Adrenal gland (tissue), 12 donors: ENCODE data around the gene THAP4. TPM values are rescaled to one million over a fixed set of nuclear protein-coding genes. Genes with fewer than 3 reads are reported as not detected.

ENCODE experiments used
- DNase-seq, 7 donors: peaks; one replicate each; pipeline ENCODE4 v3.0.0-alpha.2; 2019 to 2020
- H3K27ac ChIP-seq, 5 donors: fragments of 200-600 bp; sonication (generic) in 4 of 5; 1 replicate in 3 of 5; 2 replicates in 2 of 5; pipeline versions ENCODE4 v1.5.1 to v1.8.0; 2016 to 2020; ENCODE audit warnings: mild to moderate bottlenecking in 1 of 5
- H3K27me3 ChIP-seq: fragments of 200-600 bp; 2 replicates; pipeline ENCODE4 v1.8.0; 2021
- H3K36me3 ChIP-seq, 2 donors: fragments of 200-600 bp; replicated peaks in 1 of 2; 1 replicate in 1 of 2; 2 replicates in 1 of 2; pipeline versions ENCODE4 v1.5.1 to v1.8.0; 2018 to 2022
- H3K4me1 ChIP-seq, 2 donors: fragments of 200-600 bp; replicated peaks in 1 of 2; 1 replicate in 1 of 2; 2 replicates in 1 of 2; pipeline versions ENCODE4 v1.5.1 to v1.8.0; 2018 to 2021
- H3K4me3 ChIP-seq, 4 donors: fragments of 200-600 bp; sonication (generic) in 3 of 4; one replicate each; pipeline ENCODE4 v1.5.1; 2016 to 2018
- H3K9me3 ChIP-seq, 3 donors: fragments of 200-600 bp; sonication (generic) in 1 of 3; replicated peaks in 1 of 3; 1 replicate in 2 of 3; 2 replicates in 1 of 3; pipeline versions ENCODE4 v1.5.1 to v1.8.0; 2016 to 2021
- CTCF ChIP-seq, 6 experiments: fragments of 450-650 bp in 4 of 6; fragments of 200-600 bp in 2 of 6; sonication (generic) in 1 of 6; IDR thresholded peaks; 1 replicate in 5 of 6; 2 replicates in 1 of 6; pipeline versions ENCODE4 v1.5.1 to v1.8.0; 2016 to 2021; ENCODE audit warnings: antibody characterized with exemption in 6 of 6, mild to moderate bottlenecking in 2 of 6, moderate library complexity in 1 of 6
- POLR2A ChIP-seq, 2 donors: fragments of 450-650 bp; IDR thresholded peaks; one replicate each; pipeline ENCODE4 v1.6.1; 2017; ENCODE audit warnings: antibody characterized with exemption in 2 of 2, mild to moderate bottlenecking in 2 of 2, moderate library complexity in 1 of 2
- WGBS, 4 donors: extraction: QIAGEN DNeasy Blood & Tissue Kit in 2 of 4; methylation state at CpG; one replicate each; pipeline versions ENCODE4 v1.1.5 to v1.1.7; 2013 to 2017; 5-methylcytosine and 5-hydroxymethylcytosine counted together
- intact Hi-C, 2 donors: fragments of 100-400 bp; cut with DNase I; formaldehyde crosslinking; loops; one replicate each; pipeline versions ENCODE4 v1.14.1 to v1.15.0; 2022 to 2023
- polyA plus RNA-seq, 3 donors: library from polyadenylated mRNA; stranded (reverse); fragments of 200-250 nt in 2 of 3; fragments of 350-450 nt in 1 of 3; fragmentation: Illumina TruSeq in 1 of 3; extraction: RNeasy Lipid Tissue Mini Kit (QIAGEN cat#74804) in 1 of 3; gene quantifications; one replicate each; pipeline ENCODE4 v1.2.3, GENCODE V29; 2013 to 2014
- total RNA-seq, 9 donors: library from RNA; depleted of rRNA in 4 of 9; stranded (reverse); fragments of >200 nt in 4 of 9; fragments of 120-200 nt in 1 of 9; fragmentation: NEBNext Ultra II Directional in 1 of 9; extraction: Animal tissue kit (Norgen Biotek cat#: 25700) in 1 of 9; gene quantifications; one replicate each; pipeline versions ENCODE4 v1.1.0 to v1.2.4, GENCODE V29; 2013 to 2023
- donor health status: healthy with polysubstance abuse.
- donor health status: Bipolar disorder and iron deficiency.
- donor health status: DM: yes; HTN: yes; CAD: no.
- donor health status: DM: no; HTN: no; CAD: no.
- donor health status: DM: no; HTN: no; CAD: no.
- donor health status: DM: yes; HTN: yes; CAD: no.

THAP4 gene
- total and polyA plus RNA-seq, 12 donors = 23.9 to 62.9 (median 41.1) TPM

GRCh38 chr2:241677392-241677791 is 40.4 kb upstream of the THAP4 start:
- Histone ChIP-seq H3K27ac (no peak overlapping the region), H3K4me1 (peaks cover 0 to 9% of the 10 kb centered on the region in 2 donors), H3K4me3 (no peak overlapping the region), H3K27me3 (no peaks in the 10 kb centered on the region), H3K36me3 (peaks cover 0 to 24% of the 10 kb centered on the region in 2 donors), H3K9me3 (no peaks in the 10 kb centered on the region)
- TF ChIP-seq POLR2A (IDR thresholded peaks at IDR 0.05) = no peak
- no peak for TF ChIP-seq CTCF (IDR thresholded peaks at IDR 0.05)
- WGBS, 4 donors = 91 to 96% (median 94%) methylated on average over 20 to 24 of the region's 24 CpGs
- intact Hi-C loops = no loop called here
- DNase-seq = no peak

- intact Hi-C loops = no loop called here
- TF ChIP-seq POLR2A (IDR thresholded peaks at IDR 0.05) (no peak), CTCF (IDR thresholded peaks at IDR 0.05) (no peak)
- no peaks in the 10 kb centered on the region for H3K27me3 ChIP-seq
- H3K4me1 ChIP-seq = peaks cover 0 to 9% of the 10 kb centered on the region in 2 donors
- H3K36me3 ChIP-seq = peaks cover 0 to 29% of the 10 kb centered on the region in 2 donors
- DNase-seq = no peak
- H3K9me3 ChIP-seq = no peaks in the 10 kb centered on the region
- H3K4me3 ChIP-seq = no peak overlapping the region
- WGBS, 4 donors = 90 to 95% (median 93%) methylated on average over 14 to 17 of the region's 17 CpGs; no CpG with 5 or more reads in 1 of the 4 donors
- no peak overlapping the region for H3K27ac ChIP-seq
Measured at GRCh38 chr2:241676665-241677064, 39.7 kb upstream of the THAP4 start.

- no peak for DNase-seq
- Histone ChIP-seq H3K36me3 (peaks cover 0 to 36% of the 10 kb centered on the region in 2 donors), H3K9me3 (no peaks in the 10 kb centered on the region), H3K4me1 (peaks cover 0 to 4% of the 10 kb centered on the region in 2 donors), H3K4me3 (no peak overlapping the region), H3K27me3 (no peaks in the 10 kb centered on the region), H3K27ac (no peak overlapping the region)
- 90 to 95% (median 92%) methylated on average over 11 to 17 of the region's 17 CpGs for WGBS, 4 donors
- TF ChIP-seq POLR2A (IDR thresholded peaks at IDR 0.05) (no peak), CTCF (IDR thresholded peaks at IDR 0.05) (no peak)
- intact Hi-C loops = no loop called here
Measured at GRCh38 chr2:241675885-241676284, 38.9 kb upstream of the THAP4 start.

GRCh38 chr2:241673797-241674725 is 37.1 kb upstream of the THAP4 start:
- H3K4me3 ChIP-seq = no peak overlapping the region
- H3K27ac ChIP-seq = no peak overlapping the region
- intact Hi-C loops = no loop called here
- DNase-seq = no peak
- no peaks in the 10 kb centered on the region for H3K4me1 ChIP-seq
- TF ChIP-seq CTCF (IDR thresholded peaks at IDR 0.05) (no peak), POLR2A (IDR thresholded peaks at IDR 0.05) (no peak)
- H3K27me3 ChIP-seq = no peaks in the 10 kb centered on the region
- no peaks in the 10 kb centered on the region for H3K9me3 ChIP-seq
- 86 to 91% (median 87%) methylated on average over 18 to 21 of the region's 21 CpGs for WGBS, 4 donors
- peaks cover 0 to 54% of the 10 kb centered on the region in 2 donors for H3K36me3 ChIP-seq
